Epidermal melanocyte (primary cell): ENCODE measurements around the gene TUBB3.
A peak's percentile ranks its signal among the peaks of the same experiment; 100 is the strongest.
"Not testable (repeated sequence)": the region's sequence is repeated elsewhere in the genome, so short reads cannot be mapped to it uniquely, and the experiment has no call there.

Source experiments
- DNase-seq: peaks from one replicate; pipeline ENCODE4 v3.0.0; 2011; ENCODE audit warnings: low spot score; ENCODE audit not compliant: insufficient read length

The TUBB3 gene

DNA sequence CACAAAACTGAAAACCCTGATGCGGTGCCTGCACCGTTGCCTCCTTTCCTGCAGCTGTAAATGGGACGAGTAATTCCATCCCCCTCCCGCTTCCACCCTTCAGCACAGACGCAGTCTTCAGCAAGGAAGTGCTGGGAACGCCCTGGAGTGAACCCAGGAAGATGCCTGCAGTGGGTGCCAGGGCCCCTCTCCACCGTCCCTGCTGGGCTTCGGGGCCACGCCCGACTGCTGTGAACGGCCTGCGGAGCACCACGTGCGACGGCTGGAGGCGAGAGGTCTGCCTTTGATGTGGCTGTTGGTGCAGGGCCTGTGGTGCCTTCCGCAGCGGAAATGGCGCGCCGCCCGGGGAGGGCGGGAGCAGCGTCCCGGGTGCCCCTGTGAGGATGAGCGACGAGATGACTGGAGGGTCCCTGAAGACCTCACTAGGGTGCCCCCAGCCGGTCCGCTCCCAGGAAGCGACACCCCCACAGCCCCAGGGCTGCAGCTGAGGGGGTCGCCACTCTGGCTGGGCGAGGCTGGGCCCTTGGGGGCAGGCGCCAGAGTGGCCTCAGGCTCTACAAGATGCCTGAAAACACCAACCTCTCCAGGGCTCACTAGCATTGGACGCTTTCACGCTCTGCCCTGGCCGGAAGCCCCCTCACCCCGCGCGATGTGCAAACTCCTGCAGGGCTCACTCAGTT lies 5.2 kb upstream of the TUBB3 start:
- DNase-seq: peak; percentile 64

- peak; percentile 74 for DNase-seq
These were observed 4.4 kb upstream of the TUBB3 start, which contains the start of gene MC1R for GRCh38 chr16:89918453-89919347. MC1R (plus strand) TSS chr16:89918862; CDS start chr16:89919259, 397 bp downstream.

DNA sequence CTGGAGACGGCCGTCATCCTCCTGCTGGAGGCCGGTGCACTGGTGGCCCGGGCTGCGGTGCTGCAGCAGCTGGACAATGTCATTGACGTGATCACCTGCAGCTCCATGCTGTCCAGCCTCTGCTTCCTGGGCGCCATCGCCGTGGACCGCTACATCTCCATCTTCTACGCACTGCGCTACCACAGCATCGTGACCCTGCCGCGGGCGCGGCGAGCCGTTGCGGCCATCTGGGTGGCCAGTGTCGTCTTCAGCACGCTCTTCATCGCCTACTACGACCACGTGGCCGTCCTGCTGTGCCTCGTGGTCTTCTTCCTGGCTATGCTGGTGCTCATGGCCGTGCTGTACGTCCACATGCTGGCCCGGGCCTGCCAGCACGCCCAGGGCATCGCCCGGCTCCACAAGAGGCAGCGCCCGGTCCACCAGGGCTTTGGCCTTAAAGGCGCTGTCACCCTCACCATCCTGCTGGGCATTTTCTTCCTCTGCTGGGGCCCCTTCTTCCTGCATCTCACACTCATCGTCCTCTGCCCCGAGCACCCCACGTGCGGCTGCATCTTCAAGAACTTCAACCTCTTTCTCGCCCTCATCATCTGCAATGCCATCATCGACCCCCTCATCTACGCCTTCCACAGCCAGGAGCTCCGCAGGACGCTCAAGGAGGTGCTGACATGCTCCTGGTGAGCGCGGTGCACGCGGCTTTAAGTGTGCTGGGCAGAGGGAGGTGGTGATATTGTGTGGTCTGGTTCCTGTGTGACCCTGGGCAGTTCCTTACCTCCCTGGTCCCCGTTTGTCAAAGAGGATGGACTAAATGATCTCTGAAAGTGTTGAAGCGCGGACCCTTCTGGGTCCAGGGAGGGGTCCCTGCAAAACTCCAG lies 3.4 kb upstream of the TUBB3 start:
- DNase-seq: no peak

GRCh38 chr16:89920723-89921122 lies 2.4 kb upstream of the TUBB3 start:
- DNase-seq: no peak

DNA sequence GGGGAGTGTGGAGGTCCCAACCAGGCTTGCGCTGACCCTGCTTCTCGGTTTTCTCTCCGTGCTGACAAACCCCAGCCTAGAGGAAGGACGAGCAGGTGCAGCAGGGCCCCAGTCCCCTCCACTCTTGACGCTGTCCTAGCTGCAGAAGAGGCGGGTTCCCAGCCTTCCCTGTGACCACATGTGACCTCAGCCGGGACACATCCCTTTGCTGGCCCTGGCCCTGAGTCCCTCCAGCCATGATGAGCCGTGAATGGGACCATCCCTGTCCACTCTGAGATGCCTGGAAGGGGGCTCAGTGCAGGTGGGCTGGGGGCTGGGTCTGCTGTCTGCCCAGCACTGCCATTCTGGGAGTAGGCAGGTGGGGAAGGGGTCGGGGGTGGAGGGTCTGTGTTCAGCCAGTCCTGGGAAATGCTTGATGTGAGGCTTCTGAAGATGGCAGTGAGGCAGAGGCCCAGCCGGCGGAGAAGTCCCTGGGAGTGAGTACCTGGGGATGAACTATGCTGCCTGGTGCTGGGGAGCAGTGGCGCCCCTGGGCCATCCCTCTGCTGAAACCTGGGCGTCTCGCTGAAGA lies 1.9 kb upstream of the TUBB3 start:
- no peak for DNase-seq

DNA sequence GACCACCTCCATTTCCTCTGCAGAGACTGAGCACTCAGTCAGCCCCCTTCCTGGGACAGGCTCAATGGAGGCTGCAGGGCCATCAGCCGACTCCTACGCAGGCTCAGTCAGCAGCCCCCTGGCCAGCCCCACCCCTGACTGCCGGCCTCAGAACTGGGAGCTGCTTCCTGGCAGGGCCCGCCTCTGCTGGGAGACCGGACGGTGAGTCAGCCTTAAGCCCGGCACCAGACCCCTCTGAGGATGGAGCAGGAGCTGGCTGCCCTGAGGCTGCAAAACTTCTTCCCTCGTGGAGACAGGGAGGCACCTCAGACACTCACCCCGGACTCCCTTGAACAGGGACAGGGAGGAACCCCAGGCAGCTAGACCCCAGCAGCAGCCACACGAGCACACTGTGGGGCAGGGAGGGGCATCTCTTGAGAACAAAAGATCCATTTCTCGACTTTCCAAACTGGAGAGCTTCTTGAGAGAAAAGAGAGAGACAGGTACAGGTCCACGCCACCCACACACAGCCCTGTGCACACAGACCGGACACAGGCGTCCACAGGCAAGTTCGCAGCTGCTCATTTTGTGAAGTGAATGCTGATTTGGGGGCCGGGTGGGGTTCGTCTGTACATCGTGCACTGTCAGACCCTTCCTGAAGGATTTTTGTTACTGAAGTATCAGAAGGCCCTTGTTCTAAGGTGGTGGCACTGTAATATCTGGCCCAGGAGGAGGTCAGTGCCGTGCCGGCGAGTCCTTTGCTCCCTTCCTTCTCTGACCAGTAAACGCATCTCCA lies 1.3 kb upstream of the TUBB3 start:
- peak; percentile 90 for DNase-seq

- peak; percentile 71 for DNase-seq
These were observed 662 bp upstream of the TUBB3 start for GRCh38 chr16:89922477-89922883.

- DNase-seq: no peak
These were observed 626 bp downstream of the TUBB3 start for GRCh38 chr16:89923640-89924296.

DNA sequence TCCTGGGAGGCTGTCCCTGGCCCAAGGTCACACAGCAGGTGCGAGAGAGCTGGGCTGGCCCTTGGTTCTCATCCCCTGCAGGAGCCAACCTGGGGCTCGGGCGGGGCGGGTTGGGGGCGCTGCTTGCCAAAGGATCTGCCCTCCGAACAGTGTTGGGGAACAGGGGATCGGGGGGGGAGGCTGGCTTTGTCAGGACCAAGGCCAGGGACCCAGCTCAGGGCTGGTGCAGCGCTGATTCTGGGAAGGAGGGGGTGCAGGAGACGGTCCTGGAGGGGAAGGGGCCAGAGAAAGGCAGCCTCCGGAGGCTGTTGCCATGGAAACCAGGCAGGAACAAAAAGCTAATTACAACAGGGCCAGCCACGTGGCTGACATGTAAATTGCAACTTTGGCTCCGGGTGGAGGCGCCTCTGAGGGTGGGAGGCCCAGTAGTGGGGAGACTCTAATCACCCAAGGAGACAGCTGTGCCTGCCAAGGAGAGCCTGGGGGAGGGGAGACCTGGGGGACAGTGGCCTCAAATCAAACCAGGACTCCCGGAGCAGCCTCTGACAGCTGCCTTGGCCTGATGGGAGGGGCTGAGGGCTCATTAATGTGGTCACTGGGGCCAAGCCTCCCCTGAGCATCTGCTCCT lies 1.3 kb downstream of the TUBB3 start:
- no peak for DNase-seq

GRCh38 chr16:89924925-89925307 lies 1.8 kb downstream of the TUBB3 start:
- DNase-seq: no peak

GRCh38 chr16:89925596-89926079 lies 2.5 kb downstream of the TUBB3 start:
- no peak for DNase-seq

DNA sequence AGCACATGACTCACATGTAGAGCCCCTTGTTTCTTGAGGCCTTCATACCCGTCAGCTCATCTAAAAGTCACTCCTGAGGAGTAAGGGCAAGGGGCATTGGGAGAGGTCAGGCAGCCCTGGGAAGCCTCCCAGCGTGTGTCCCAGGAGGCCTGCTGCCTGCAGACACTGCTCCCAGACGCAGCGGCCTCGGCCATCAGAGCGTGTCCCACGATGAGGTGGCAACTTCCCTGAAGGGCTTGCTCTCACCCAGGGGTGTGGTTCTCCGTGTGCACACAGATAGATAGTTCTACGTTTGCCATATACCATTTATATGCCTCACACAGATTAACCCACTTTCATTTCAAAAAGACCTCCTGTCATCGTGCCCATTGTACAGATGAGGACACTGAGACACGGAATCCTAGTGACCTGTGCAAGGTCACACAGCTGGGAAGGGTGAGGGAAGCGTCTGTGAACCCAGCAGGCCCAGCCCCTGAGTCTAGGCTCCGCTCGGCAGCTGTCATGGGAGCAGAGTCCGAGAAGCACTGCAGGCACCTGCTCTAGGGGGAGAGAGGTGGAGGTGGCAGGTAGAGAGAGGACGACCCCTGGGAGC lies 8.3 kb downstream of the TUBB3 start:
- DNase-seq: no peak

DNA sequence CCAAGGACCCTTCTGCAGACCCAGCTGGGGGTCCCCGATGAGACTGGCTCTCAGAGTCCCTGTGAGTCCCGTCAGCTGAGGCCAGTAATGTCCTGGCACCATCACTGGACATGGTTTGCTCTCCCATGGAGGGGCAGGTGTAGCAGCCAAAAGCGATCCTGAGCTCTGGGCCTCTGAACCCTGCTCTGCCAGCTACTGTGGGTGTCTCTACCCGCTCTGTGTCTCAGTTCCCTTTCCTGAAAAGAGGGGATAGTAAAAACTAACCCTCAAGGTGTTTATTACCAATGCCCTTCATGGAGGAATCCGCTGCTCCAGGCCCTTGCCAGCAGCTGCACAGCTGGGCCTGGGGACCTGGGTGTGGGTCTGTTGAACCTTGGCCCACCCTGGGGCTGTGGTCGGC lies 8.8 kb downstream of the TUBB3 start:
- no peak for DNase-seq

DNA sequence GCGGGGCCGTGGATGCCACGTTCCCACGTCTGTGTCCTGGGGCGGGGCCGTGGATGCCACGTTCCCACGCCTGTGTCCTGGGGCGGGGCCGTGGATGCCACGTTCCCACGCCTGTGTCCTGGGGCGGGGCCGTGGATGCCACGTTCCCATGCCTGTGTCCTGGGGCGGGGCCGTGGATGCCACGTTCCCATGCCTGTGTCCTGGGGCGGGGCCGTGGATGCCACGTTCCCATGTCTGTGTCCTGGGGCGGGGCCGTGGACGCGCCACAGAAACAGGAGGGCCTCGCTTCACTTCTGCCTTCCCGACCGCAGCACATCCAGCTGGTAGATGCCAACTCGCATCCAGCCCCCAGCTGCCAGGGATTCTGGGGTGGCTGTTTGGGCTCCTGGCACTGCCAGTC lies 10.9 kb downstream of the TUBB3 start:
- not testable (repeated sequence) for DNase-seq

DNA sequence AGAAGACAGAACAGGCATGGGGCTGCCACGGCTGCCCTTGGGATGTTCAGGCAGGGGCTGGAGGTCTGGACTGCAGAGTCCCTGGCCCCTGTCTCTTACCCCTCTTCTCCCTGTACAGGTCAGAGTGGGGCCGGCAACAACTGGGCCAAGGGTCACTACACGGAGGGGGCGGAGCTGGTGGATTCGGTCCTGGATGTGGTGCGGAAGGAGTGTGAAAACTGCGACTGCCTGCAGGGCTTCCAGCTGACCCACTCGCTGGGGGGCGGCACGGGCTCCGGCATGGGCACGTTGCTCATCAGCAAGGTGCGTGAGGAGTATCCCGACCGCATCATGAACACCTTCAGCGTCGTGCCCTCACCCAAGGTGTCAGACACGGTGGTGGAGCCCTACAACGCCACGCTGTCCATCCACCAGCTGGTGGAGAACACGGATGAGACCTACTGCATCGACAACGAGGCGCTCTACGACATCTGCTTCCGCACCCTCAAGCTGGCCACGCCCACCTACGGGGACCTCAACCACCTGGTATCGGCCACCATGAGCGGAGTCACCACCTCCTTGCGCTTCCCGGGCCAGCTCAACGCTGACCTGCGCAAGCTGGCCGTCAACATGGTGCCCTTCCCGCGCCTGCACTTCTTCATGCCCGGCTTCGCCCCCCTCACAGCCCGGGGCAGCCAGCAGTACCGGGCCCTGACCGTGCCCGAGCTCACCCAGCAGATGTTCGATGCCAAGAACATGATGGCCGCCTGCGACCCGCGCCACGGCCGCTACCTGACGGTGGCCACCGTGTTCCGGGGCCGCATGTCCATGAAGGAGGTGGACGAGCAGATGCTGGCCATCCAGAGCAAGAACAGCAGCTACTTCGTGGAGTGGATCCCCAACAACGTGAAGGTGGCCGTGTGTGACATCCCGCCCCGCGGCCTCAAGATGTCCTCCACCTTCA lies 11.7 kb downstream of the TUBB3 start:
- no peak for DNase-seq

DNA sequence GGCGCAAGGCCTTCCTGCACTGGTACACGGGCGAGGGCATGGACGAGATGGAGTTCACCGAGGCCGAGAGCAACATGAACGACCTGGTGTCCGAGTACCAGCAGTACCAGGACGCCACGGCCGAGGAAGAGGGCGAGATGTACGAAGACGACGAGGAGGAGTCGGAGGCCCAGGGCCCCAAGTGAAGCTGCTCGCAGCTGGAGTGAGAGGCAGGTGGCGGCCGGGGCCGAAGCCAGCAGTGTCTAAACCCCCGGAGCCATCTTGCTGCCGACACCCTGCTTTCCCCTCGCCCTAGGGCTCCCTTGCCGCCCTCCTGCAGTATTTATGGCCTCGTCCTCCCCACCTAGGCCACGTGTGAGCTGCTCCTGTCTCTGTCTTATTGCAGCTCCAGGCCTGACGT lies 12.5 kb downstream of the TUBB3 start:
- not testable (repeated sequence) for DNase-seq

DNA sequence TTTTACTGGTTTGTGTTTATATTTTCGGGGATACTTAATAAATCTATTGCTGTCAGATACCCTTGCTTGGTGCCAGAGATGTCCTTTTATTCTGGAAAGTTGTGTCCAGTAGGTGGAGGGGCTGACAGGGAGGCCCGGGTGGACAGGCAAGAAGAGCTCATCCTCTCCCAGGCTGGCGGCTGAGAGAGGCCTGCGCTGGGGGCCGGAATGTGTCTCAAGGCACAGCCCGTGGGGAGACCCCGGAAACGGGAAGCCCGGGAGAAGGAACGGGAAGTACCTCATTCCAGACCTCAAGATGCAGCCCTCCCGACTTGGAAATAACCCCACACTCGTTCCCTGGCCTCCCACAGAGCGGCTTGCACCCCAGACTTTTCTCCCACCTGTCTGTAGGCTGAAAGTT lies 12.9 kb downstream of the TUBB3 start:
- no peak for DNase-seq

DNA sequence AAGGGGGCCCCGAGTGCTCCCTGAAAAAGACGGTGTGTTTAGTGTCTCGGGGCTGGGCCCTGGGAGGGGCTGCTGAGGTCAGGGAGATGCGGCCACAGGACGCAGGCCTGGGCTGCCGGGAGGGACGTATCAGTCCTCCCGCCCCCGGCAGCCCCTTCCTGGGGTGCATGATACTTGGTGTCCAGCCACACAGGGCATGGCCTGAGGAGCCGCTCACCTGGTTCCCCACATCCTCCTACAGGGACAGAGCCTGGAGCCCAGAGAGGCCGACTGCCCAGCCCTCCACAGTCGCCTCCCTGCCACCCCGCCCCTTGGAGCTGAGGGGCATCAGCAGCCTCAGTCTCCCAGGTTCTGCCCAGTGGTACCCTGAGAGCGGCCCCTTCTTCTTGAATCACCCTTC lies 13.4 kb downstream of the TUBB3 start:
- DNase-seq: no peak
